ENCODE measurements around the gene LRRC36. TPM values are rescaled to one million over a fixed set of nuclear protein-coding genes. Genes with fewer than 3 reads are reported as not detected.

The LRRC36 gene
- total and polyA plus RNA-seq, 2 of the 13 experiments (the other 11 are each of a cell fraction or from before 2014, with no cell fraction given), result 0.12 to 0.15 TPM

DNA sequence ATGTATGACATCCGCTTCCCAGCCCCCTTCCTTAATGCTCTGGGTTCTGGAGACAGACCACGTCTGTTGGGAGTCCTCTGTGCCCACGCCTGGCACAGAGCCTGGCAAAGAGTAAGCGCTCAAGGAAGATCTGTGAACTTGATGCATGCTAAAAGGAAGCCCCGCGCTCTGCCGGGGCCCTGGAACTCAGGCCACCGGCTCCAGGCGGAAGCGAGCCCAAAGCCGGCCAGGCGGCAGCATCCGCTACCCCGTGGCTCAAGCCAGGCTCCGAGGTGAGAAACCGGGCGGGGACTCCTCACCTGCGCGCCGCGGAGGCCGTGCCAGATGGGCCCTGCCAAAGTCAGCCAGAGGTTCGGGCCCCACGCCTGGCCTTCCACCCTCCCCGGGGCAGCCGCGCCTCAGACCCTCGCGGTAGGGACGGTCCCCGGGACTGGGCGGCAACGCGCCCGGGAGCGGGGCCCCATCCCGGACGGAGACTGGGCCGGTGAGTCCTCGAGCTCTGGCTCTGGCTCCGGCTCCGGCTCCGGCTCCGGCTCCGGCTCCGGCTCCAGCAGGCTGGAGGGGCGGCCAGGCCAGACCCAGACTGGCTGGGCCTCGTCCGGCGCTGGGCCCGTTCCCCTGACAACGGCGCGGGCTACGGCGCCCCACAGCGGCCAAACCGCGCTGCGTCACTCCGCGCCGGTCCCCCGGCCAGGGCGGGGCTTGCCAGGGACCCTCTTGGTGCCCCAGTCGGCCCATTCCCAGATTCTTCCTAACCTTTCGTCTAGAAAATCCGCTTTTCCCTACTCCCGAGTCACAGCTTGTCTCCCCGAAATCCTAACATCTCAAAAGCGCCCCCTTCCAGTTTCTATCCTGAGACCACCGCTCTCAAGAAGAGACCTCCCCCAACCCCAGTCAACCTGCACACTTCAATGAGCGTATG, 89.5 kb downstream of the LRRC36 start, which contains the start of gene ZDHHC1 (continued):
- TF ChIP-seq ZNF558 (CRISPR knock-in tag; IDR thresholded peaks at IDR 0.05; ENCODE audit: borderline replicate concordance) (peak; percentile 50; the same call in 1 of the 2 replicates), RXRA (CRISPR knock-in tag; IDR thresholded peaks at IDR 0.05) (peak; percentile 60; the same call in 1 of the 2 replicates), NCOA1 (CRISPR knock-in tag; IDR thresholded peaks at IDR 0.05) (peak; percentile 69; the same call in 1 of the 2 replicates), ZNF331 (CRISPR knock-in tag; IDR thresholded peaks at IDR 0.05) (peak; percentile 62; the same call in 1 of the 2 replicates), ZNF337 (CRISPR knock-in tag; IDR thresholded peaks at IDR 0.05; ENCODE audit: borderline replicate concordance, low read depth) (no peak), CBFB (CRISPR knock-in tag; IDR thresholded peaks at IDR 0.05) (peak; percentile 71), ZNF20 (CRISPR knock-in tag; IDR thresholded peaks at IDR 0.05) (no peak), BRCA1 (CRISPR knock-in tag; IDR thresholded peaks at IDR 0.05) (peak; percentile 68; the same call in 1 of the 2 replicates), ZBTB10 (CRISPR knock-in tag; IDR thresholded peaks at IDR 0.05; ENCODE audit: borderline replicate concordance) (peak; percentile 79; the same call in 1 of the 2 replicates), HHEX (CRISPR knock-in tag; IDR thresholded peaks at IDR 0.05) (no peak), ZBTB49 (CRISPR knock-in tag; IDR thresholded peaks at IDR 0.05; ENCODE audit: borderline replicate concordance) (no peak), ZNF878 (CRISPR knock-in tag; IDR thresholded peaks at IDR 0.05) (no peak), AHDC1 (CRISPR knock-in tag; IDR thresholded peaks at IDR 0.05; ENCODE audit: borderline replicate concordance) (no peak), GATA4 (IDR thresholded peaks at IDR 0.05; ENCODE audit: borderline replicate concordance, low read depth) (no peak), ZNF766 (CRISPR knock-in tag; IDR thresholded peaks at IDR 0.05; ENCODE audit: borderline replicate concordance) (no peak), ZNF160 (CRISPR knock-in tag; IDR thresholded peaks at IDR 0.05) (peak; percentile 62; the same call in 1 of the 2 replicates)
